ENCODE results near the gene PITHD1.

DNA sequence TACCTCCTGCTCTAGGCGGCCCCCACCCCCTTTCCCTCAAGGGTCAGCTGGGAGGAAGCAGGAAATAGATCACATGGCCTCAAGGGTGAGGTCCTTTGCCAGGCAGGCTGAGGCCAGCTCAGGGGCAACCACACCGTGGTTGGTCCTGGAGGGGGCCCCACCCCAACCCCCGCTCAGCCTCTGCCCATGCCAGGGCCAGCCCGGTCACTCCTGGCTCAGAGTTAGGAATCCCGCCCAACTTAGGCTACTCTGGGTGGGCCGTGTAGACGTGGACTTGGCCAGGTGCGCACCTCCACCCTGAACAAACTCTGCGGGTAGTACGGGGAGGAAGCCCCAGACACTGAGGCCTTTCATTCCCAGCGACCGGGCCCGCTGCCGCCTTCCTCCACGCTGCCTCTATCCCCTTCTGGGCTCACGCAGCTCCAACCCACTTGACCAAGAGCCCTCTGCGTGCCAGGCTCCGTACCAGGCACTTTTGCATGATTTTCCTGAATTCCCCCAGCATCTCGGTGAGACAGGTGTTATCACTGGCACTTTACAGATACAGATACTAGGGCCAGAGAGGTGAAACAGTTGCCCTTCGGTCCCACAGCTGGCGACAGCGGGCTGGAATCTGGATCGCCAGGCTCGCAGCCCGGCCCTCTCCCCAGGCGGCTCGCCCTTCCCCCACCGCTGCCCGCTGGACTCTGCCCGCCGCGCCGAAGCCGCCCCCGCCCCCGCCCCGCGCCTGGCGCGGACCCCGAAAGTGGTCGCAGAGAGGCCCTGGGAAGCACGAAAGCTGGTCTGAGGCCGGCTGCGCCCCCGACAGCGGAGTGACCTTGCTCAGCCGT lies 21.6 kb downstream of the PITHD1 start:
- TF ChIP-seq, protein P1, sequence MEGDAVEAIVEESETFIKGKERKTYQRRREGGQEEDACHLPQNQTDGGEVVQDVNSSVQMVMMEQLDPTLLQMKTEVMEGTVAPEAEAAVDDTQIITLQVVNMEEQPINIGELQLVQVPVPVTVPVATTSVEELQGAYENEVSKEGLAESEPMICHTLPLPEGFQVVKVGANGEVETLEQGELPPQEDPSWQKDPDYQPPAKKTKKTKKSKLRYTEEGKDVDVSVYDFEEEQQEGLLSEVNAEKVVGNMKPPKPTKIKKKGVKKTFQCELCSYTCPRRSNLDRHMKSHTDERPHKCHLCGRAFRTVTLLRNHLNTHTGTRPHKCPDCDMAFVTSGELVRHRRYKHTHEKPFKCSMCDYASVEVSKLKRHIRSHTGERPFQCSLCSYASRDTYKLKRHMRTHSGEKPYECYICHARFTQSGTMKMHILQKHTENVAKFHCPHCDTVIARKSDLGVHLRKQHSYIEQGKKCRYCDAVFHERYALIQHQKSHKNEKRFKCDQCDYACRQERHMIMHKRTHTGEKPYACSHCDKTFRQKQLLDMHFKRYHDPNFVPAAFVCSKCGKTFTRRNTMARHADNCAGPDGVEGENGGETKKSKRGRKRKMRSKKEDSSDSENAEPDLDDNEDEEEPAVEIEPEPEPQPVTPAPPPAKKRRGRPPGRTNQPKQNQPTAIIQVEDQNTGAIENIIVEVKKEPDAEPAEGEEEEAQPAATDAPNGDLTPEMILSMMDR (IDR thresholded peaks at IDR 0.05): no peak
- TF ChIP-seq POLR2A (IDR thresholded peaks at IDR 0.05): peak; percentile 73
